Liver (tissue), 9 donors: ENCODE measurements around the gene ATP1A3. TPM values are rescaled to one million over a fixed set of nuclear protein-coding genes. Genes with fewer than 3 reads are reported as not detected.

ENCODE experiments used
- DNase-seq: peaks from one replicate; pipeline ENCODE4 v3.0.0-alpha.2; 2017; ENCODE audit warnings: low spot score
- H3K27ac ChIP-seq, 2 donors: one replicate each; pipeline ENCODE4 v1.7.0; 2013; ENCODE audit warnings: inconsistent platforms in 2 of 2, low read length in 2 of 2, control low read depth in 1 of 2, low read depth in 1 of 2, mild to moderate bottlenecking in 1 of 2
- H3K27me3 ChIP-seq, 4 donors: one replicate each; pipeline versions ENCODE4 v1.6.1 to v1.7.0; 2013; ENCODE audit warnings: low read length in 3 of 4, inconsistent platforms in 1 of 4, mild to moderate bottlenecking in 1 of 4, moderate library complexity in 1 of 4; ENCODE audit not compliant: control insufficient read depth in 4 of 4, insufficient read depth in 4 of 4
- H3K36me3 ChIP-seq, 4 donors: one replicate each; pipeline versions ENCODE4 v1.6.1 to v1.7.0; 2013; ENCODE audit warnings: low read length in 3 of 4, mild to moderate bottlenecking in 3 of 4, low read depth in 1 of 4, moderate library complexity in 1 of 4; ENCODE audit not compliant: control insufficient read depth in 4 of 4, insufficient read depth in 3 of 4
- H3K4me1 ChIP-seq, 4 donors: one replicate each; pipeline versions ENCODE4 v1.6.1 to v1.7.0; 2013; ENCODE audit warnings: low read length in 3 of 4, mild to moderate bottlenecking in 3 of 4, moderate library complexity in 1 of 4; ENCODE audit not compliant: control insufficient read depth in 4 of 4, insufficient read depth in 4 of 4
- H3K4me3 ChIP-seq, 3 donors: one replicate each; pipeline versions ENCODE4 v1.6.1 to v1.7.0; 2013; ENCODE audit warnings: low read length in 3 of 3, control low read depth in 1 of 3, low read depth in 1 of 3, mild to moderate bottlenecking in 1 of 3
- H3K9ac ChIP-seq, 2 donors: one replicate each; pipeline ENCODE4 v1.7.0; 2013; ENCODE audit warnings: low read length in 2 of 2, mild to moderate bottlenecking in 2 of 2, moderate library complexity in 2 of 2, control low read depth in 1 of 2, low read depth in 1 of 2
- H3K9me3 ChIP-seq, 4 donors: one replicate each; pipeline versions ENCODE4 v1.6.1 to v1.7.0; 2013; ENCODE audit warnings: low read length in 3 of 4; ENCODE audit not compliant: control insufficient read depth in 4 of 4
- CTCF ChIP-seq: fragments of 150-350 bp; IDR thresholded peaks from 2 replicates; pipeline ENCODE4 v1.5.1; 2017; ENCODE audit warnings: improper control_type of control experiment, low read depth, low read length; ENCODE audit not compliant: missing input control
- EGR1 ChIP-seq, 2 donors: IDR thresholded peaks; 2 replicates each; pipeline ENCODE4 v1.6.1; 2016 to 2018; ENCODE audit warnings: antibody characterized with exemption in 2 of 2, low read depth in 2 of 2
- GABPA ChIP-seq, 2 donors: IDR thresholded peaks in 1 of 2; conservative IDR thresholded peaks in 1 of 2; 2 replicates each; pipeline ENCODE4 v1.6.1; 2016; ENCODE audit warnings: antibody characterized with exemption in 2 of 2, mild to moderate bottlenecking in 1 of 2, moderate library complexity in 1 of 2
- HNF4A ChIP-seq, 2 donors: conservative IDR thresholded peaks; 2 replicates each; pipeline ENCODE4 v1.6.1; 2016; ENCODE audit warnings: antibody characterized with exemption in 2 of 2, mild to moderate bottlenecking in 2 of 2
- HNF4G ChIP-seq: IDR thresholded peaks from 2 replicates; pipeline ENCODE4 v1.6.1; 2016; ENCODE audit warnings: antibody characterized with exemption
- JUND ChIP-seq, 2 donors: IDR thresholded peaks; 2 replicates each; pipeline ENCODE4 v1.6.1; 2016; ENCODE audit warnings: antibody characterized with exemption in 2 of 2
- NR2F2 ChIP-seq: IDR thresholded peaks from 2 replicates; pipeline ENCODE4 v1.6.1; 2016; ENCODE audit warnings: antibody characterized with exemption
- RAD21 ChIP-seq, 2 donors: IDR thresholded peaks; 2 replicates each; pipeline ENCODE4 v1.6.1; 2016; ENCODE audit warnings: antibody characterized with exemption in 2 of 2, mild to moderate bottlenecking in 2 of 2
- RXRA ChIP-seq, 2 donors: IDR thresholded peaks; 2 replicates each; pipeline ENCODE4 v1.6.1; 2017 to 2018; ENCODE audit warnings: antibody characterized with exemption in 2 of 2, mild to moderate bottlenecking in 1 of 2
- ZBTB33 ChIP-seq: IDR thresholded peaks from 2 replicates; pipeline ENCODE4 v1.6.1; 2016; ENCODE audit warnings: antibody characterized with exemption
- WGBS: extraction: QIAGEN DNeasy Blood & Tissue Kit; methylation state at CpG from one replicate; pipeline ENCODE4 v1.1.7; 2013; 5-methylcytosine and 5-hydroxymethylcytosine counted together
- polyA plus RNA-seq, 2 donors: library from polyadenylated mRNA; stranded (reverse) in 1 of 2; unstranded in 1 of 2; fragments of 200-250 nt in 1 of 2; fragments of >200 nt in 1 of 2; fragmentation: Nextera tagmentation in 1 of 2; extraction: Ambion mirVana in 1 of 2; gene quantifications; one replicate each; pipeline versions ENCODE4 v1.2.1 to v1.2.3, GENCODE V29; 2013 to 2015
- total RNA-seq, 2 donors: library from RNA; depleted of rRNA; stranded (reverse); fragments of >200 nt; gene quantifications; one replicate each; pipeline ENCODE4 v1.2.3, GENCODE V29; 2014
- TF ChIP-seq, protein P1 (sequence below): IDR thresholded peaks from 2 replicates; pipeline ENCODE4 v1.6.1; 2016; ENCODE audit warnings: antibody characterized with exemption
- TF ChIP-seq, protein P2 (sequence below): IDR thresholded peaks from 2 replicates; pipeline ENCODE4 v1.6.1; 2016; ENCODE audit warnings: antibody characterized with exemption, mild to moderate bottlenecking
- donor health status: healthy.
- donor health status: healthy.
- donor health status: healthy.
- donor health status: healthy.
- donor health status: healthy.

ATP1A3 gene
- total and polyA plus RNA-seq, 4 donors, result 0.05 to 0.09 (median 0.08) TPM; not detected in 1

- DNase-seq, result no peak
- Histone ChIP-seq H3K9me3 (no peaks in the 10 kb centered on the region), H3K36me3 (peaks cover 0 to 6% (median 2%) of the 10 kb centered on the region in 4 donors), H3K27ac (no peak overlapping the region), H3K27me3 (no peaks in the 10 kb centered on the region), H3K4me1 (peaks cover 0 to 14% (median 8%) of the 10 kb centered on the region in 4 donors), H3K4me3 (no peak overlapping the region), H3K9ac (no peak overlapping the region)
- WGBS, result 81% methylated on average over 7 of the region's 7 CpGs
- TF ChIP-seq EGR1 (IDR thresholded peaks at IDR 0.05; ENCODE audit: low read depth in 2 of 2), result no peak
- TF ChIP-seq JUND (IDR thresholded peaks at IDR 0.05), result no peak
- TF ChIP-seq, protein P1, sequence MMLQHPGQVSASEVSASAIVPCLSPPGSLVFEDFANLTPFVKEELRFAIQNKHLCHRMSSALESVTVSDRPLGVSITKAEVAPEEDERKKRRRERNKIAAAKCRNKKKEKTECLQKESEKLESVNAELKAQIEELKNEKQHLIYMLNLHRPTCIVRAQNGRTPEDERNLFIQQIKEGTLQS, result no peak
- no peak for TF ChIP-seq HNF4A (conservative IDR thresholded peaks at IDR 0.05)
- no peak for TF ChIP-seq RXRA (IDR thresholded peaks at IDR 0.05)
- TF ChIP-seq RAD21 (IDR thresholded peaks at IDR 0.05), result no peak
- TF ChIP-seq GABPA (IDR thresholded peaks at IDR 0.05 in 1 of 2, conservative IDR thresholded peaks at IDR 0.05 in 1 of 2), result no peak
- TF ChIP-seq CTCF, result no peak
- TF ChIP-seq ZBTB33, result no peak
- no peak for TF ChIP-seq HNF4G
- TF ChIP-seq NR2F2, result no peak
- TF ChIP-seq, protein P2, sequence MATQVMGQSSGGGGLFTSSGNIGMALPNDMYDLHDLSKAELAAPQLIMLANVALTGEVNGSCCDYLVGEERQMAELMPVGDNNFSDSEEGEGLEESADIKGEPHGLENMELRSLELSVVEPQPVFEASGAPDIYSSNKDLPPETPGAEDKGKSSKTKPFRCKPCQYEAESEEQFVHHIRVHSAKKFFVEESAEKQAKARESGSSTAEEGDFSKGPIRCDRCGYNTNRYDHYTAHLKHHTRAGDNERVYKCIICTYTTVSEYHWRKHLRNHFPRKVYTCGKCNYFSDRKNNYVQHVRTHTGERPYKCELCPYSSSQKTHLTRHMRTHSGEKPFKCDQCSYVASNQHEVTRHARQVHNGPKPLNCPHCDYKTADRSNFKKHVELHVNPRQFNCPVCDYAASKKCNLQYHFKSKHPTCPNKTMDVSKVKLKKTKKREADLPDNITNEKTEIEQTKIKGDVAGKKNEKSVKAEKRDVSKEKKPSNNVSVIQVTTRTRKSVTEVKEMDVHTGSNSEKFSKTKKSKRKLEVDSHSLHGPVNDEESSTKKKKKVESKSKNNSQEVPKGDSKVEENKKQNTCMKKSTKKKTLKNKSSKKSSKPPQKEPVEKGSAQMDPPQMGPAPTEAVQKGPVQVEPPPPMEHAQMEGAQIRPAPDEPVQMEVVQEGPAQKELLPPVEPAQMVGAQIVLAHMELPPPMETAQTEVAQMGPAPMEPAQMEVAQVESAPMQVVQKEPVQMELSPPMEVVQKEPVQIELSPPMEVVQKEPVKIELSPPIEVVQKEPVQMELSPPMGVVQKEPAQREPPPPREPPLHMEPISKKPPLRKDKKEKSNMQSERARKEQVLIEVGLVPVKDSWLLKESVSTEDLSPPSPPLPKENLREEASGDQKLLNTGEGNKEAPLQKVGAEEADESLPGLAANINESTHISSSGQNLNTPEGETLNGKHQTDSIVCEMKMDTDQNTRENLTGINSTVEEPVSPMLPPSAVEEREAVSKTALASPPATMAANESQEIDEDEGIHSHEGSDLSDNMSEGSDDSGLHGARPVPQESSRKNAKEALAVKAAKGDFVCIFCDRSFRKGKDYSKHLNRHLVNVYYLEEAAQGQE, result no peak
Measured at GRCh38 chr19:41955521-41955920, 38.5 kb downstream of the ATP1A3 start.

DNA sequence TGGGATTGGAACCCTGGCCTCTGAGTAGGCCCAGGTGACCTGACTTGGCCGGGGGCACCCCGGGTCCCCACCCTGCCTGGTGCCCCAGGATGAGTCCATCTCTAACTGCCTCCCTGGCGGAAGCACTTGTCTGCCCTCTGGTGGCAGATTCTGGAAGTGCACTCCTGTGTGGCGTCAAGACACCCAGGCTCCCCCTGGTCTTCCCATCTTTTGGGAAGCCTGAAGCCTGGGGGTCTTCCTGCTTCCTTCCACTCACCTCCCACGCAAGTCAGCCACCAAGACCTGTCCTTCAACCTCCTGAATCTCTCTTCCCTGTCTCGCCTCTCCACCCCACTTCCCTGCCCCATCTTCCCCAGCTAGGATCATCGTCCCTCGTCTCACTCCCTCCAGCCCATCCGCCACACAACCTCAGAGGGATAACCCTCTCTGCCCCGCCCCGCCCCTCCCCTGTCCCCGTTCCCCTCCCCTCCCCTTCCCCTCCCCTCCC lies 42.3 kb downstream of the ATP1A3 start:
- H3K27ac ChIP-seq, result no peak overlapping the region
- no peak overlapping the region for H3K4me3 ChIP-seq
- H3K9ac ChIP-seq, result no peak overlapping the region
- TF ChIP-seq CTCF (peak; percentile 93), RAD21 (IDR thresholded peaks at IDR 0.05) (peak; percentile 73 to 85), ZBTB33 (no peak)
- peak; percentile 86 for DNase-seq
- WGBS, result 4% methylated on average over 12 of the region's 12 CpGs
- no peaks in the 10 kb centered on the region for H3K27me3 ChIP-seq
- H3K36me3 ChIP-seq, result peaks cover 0 to 6% (median 2%) of the 10 kb centered on the region in 4 donors
- H3K9me3 ChIP-seq, result no peaks in the 10 kb centered on the region
- H3K4me1 ChIP-seq, result no peaks in the 10 kb centered on the region
